ENCODE measurements around the gene CEP131.

Gene CEP131

DNA sequence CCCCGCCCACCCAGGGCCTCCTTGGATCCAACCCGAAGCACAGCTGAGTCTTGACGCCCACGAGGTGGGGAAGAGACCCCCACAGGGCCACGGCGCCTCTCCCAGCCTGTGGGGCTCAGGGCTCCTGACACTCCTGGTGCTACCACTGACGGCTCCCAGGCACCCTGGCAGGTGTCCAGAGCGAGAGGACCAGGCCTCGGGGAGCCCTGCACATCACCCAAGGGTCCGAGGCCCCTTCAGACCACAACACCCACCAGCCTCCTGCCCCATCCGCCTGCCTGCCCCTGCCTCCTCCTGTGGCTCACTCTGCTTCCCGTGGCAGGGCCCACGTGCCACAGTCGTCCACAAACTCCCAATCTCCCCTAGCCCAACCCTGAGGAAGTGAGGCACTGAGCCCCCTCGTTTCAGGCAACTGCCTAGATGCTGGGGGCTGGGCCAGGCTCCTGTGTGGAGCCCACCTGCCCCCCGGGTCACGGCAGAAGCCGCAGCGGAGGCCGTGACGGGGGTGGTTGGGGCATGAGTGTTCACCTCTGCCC is 28.5 kb downstream of the CEP131 start:
- DNase-seq (no peak), ATAC-seq (replicated peaks) (no peak)
- Mint-ChIP-seq H3K27ac (no peak overlapping the region), H3K4me3 (no peak overlapping the region), H3K36me3 (ENCODE audit: insufficient read depth) (peaks cover 5% of the 10 kb centered on the region), H3K27me3 (no peaks in the 10 kb centered on the region), H3K4me1 (ENCODE audit: low read depth in 2 of 2) (no peaks in the 10 kb centered on the region), H3K9me3 (no peaks in the 10 kb centered on the region)

DNA sequence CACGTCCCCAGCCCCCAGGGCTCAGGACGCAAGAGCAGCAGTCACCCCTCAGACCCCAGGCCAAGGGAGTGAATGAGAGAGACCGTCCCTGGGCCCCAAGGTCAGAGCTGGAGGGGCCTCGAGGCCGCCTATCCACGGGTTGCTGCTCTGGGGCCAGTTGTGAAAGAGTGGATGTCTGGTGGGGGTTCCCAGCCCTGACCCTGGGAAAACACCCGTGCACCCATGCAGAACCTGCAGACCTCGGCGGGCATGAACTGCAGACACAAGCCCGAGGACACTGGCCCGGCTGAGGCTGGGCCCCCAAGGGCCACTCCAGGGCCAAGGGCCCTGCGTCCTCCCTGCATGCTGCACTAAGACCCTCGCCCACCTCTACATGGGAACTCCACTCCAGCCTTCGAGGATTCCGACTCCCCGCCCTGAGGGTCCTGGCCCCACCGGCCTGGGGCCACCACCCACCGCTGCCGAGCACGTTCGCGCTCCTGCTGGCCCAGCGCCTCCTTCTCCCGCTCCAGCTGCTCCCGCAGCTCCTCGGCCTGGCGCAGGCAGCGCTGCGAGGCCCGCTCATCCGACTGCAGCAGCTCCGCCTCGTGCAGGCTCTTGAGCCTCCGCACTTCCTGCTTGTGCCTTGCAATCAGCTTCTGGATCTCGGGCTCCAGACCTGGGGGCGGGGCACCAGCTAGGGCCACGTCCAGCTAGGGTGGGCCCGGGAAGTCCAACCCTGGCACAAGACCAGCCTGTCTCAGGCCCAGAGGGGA is 29.1 kb downstream of the CEP131 start:
- Mint-ChIP-seq H3K36me3 (ENCODE audit: insufficient read depth) (peaks cover 5% of the 10 kb centered on the region), H3K9me3 (no peaks in the 10 kb centered on the region), H3K4me3 (no peak overlapping the region), H3K27ac (no peak overlapping the region), H3K4me1 (ENCODE audit: low read depth in 2 of 2) (no peaks in the 10 kb centered on the region), H3K27me3 (no peaks in the 10 kb centered on the region)
- DNase-seq (no peak), ATAC-seq (replicated peaks) (no peak)

GRCh38 chr17:81193051-81193410 is 29.7 kb downstream of the CEP131 start:
- no peaks in the 10 kb centered on the region for H3K4me1 Mint-ChIP-seq (ENCODE audit: low read depth in 2 of 2)
- DNase-seq (no peak), ATAC-seq (replicated peaks) (no peak)
- H3K27ac Mint-ChIP-seq, result no peak overlapping the region
- no peak overlapping the region for H3K4me3 Mint-ChIP-seq
- H3K36me3 Mint-ChIP-seq (ENCODE audit: insufficient read depth), result peaks cover 5% of the 10 kb centered on the region
- no peaks in the 10 kb centered on the region for H3K27me3 Mint-ChIP-seq
- H3K9me3 Mint-ChIP-seq, result no peaks in the 10 kb centered on the region

DNA sequence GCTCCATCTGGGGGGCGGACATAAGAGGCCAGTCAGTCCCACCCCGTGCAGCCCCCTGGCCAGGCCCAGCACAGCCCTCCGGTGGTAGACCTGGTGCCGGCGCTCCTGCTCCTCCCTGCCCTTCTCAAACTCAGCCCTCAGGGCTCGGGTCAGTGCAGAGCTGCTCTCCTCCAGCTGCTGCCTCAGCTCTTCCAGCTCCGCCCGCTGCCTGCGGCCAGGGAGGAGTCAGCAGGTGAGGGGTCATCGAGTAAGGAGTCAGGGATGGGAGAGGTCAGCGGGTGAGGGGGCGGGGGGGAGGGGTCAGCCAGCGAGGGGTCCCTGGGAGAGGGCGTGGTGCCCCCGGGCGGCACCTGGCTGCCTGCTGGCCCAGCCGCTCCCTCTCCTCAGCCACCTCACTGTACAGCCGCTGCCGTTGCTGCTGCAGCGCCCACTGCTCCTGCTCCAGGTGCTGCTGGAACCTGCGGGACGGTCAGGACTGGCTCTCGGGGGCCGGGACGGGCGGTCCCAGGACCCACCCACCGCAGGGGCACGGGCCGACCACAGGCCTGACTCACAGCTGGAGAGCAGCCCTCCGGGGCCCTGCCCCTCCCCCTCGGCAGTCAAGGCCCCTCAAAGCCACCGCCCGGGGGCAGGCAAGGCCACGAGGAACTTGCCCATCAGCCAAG is 30.2 kb downstream of the CEP131 start:
- ATAC-seq (replicated peaks) (no peak), DNase-seq (no peak)
- no peak overlapping the region for H3K4me3 Mint-ChIP-seq
- no peaks in the 10 kb centered on the region for H3K4me1 Mint-ChIP-seq (ENCODE audit: low read depth in 2 of 2)
- no peaks in the 10 kb centered on the region for H3K27me3 Mint-ChIP-seq
- no peak overlapping the region for H3K27ac Mint-ChIP-seq
- H3K36me3 Mint-ChIP-seq (ENCODE audit: insufficient read depth), result peaks cover 5% of the 10 kb centered on the region
- no peaks in the 10 kb centered on the region for H3K9me3 Mint-ChIP-seq

DNA sequence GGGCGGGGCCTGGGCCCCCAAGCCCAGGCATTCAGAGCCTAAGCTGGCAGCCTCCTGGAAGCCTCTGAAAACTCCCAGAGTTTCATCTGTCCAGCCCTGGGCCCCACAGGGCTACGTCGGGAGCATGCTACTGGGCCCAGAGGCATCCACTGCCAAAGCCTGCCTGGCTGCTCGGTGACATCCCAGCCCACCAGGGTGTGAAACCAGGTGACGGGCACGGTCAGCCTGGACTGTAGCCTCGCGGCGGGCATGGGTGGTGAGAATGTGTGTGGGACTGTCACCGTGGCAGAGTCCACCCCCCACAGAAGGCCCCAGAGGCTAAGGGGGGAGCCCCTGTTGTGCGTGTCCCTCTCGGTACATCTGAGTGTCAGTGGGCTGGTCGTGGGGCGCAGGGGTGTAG is 31.1 kb downstream of the CEP131 start:
- no peaks in the 10 kb centered on the region for H3K9me3 Mint-ChIP-seq
- H3K27me3 Mint-ChIP-seq, result no peaks in the 10 kb centered on the region
- no peak for DNase-seq
- H3K4me3 Mint-ChIP-seq, result no peak overlapping the region
- ATAC-seq (replicated peaks), result no peak
- H3K36me3 Mint-ChIP-seq (ENCODE audit: insufficient read depth), result peaks cover 5% of the 10 kb centered on the region
- no peak overlapping the region for H3K27ac Mint-ChIP-seq
- H3K4me1 Mint-ChIP-seq (ENCODE audit: low read depth in 2 of 2), result no peaks in the 10 kb centered on the region

GRCh38 chr17:81191116-81191515 is 31.6 kb downstream of the CEP131 start:
- ATAC-seq (replicated peaks) (no peak), DNase-seq (no peak)
- Mint-ChIP-seq H3K4me3 (no peak overlapping the region), H3K9me3 (no peaks in the 10 kb centered on the region), H3K27me3 (no peaks in the 10 kb centered on the region), H3K27ac (no peak overlapping the region), H3K36me3 (ENCODE audit: insufficient read depth) (peaks cover 5% of the 10 kb centered on the region), H3K4me1 (ENCODE audit: low read depth in 2 of 2) (no peaks in the 10 kb centered on the region)

DNA sequence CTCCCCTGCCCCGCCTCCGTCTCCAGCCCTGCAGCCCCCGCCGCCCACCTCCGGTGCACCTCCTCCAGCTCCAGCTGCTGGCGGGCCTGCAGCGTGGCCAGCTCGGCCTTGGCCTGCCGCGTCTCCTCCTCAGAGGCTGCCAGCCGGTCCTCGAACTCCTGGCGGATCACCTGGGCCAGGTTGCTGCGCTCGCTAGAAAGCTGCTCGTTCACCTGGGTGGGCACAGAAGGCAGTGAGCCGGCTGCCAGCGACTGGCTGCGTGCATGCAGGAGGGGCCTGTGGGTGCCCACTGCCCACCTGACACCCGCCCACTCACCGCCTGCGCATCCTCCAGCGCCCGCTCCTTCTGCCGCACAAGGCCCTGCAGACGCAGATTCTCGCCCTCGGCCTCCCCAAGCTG is 32.2 kb downstream of the CEP131 start:
- Mint-ChIP-seq H3K27me3 (no peaks in the 10 kb centered on the region), H3K9me3 (no peaks in the 10 kb centered on the region), H3K4me1 (ENCODE audit: low read depth in 2 of 2) (no peaks in the 10 kb centered on the region), H3K27ac (no peak overlapping the region), H3K36me3 (ENCODE audit: insufficient read depth) (peaks cover 5% of the 10 kb centered on the region), H3K4me3 (no peak overlapping the region)
- ATAC-seq (replicated peaks), result no peak
- no peak for DNase-seq

GRCh38 chr17:81189670-81190530 is 32.9 kb downstream of the CEP131 start:
- H3K27me3 Mint-ChIP-seq, result no peaks in the 10 kb centered on the region
- no peaks in the 10 kb centered on the region for H3K9me3 Mint-ChIP-seq
- DNase-seq (no peak), ATAC-seq (replicated peaks) (no peak)
- H3K36me3 Mint-ChIP-seq (ENCODE audit: insufficient read depth), result peaks cover 7% of the 10 kb centered on the region
- H3K4me1 Mint-ChIP-seq (ENCODE audit: low read depth in 2 of 2), result no peaks in the 10 kb centered on the region
- H3K4me3 Mint-ChIP-seq, result no peak overlapping the region
- H3K27ac Mint-ChIP-seq, result no peak overlapping the region

GRCh38 chr17:81189016-81189415 is 33.7 kb downstream of the CEP131 start:
- Mint-ChIP-seq H3K27me3 (peaks cover 0 to 7% of the 10 kb centered on the region in 2 donors), H3K9me3 (no peaks in the 10 kb centered on the region), H3K4me1 (ENCODE audit: low read depth in 2 of 2) (no peaks in the 10 kb centered on the region), H3K27ac (no peak overlapping the region), H3K36me3 (ENCODE audit: insufficient read depth) (peaks cover 3% of the 10 kb centered on the region), H3K4me3 (no peak overlapping the region)
- DNase-seq (no peak), ATAC-seq (replicated peaks) (no peak)

DNA sequence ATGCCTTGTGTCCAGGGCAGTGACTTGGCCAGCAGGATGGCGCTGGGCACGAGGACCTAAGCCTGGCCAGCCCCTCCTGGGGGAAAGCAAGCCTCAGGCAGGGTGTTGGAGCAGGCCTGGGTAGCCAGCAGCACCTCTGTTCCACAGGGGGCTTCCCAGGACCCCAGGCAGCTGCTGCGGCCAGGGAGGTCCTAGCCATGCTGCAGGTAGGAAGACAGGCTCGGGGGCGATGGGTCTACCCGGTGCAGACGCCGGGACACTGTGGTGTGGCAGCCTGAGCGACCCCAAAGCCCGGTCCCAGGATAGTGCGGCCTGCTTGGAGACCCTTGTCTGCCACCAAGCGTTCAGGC is 34.3 kb downstream of the CEP131 start:
- no peaks in the 10 kb centered on the region for H3K9me3 Mint-ChIP-seq
- DNase-seq (no peak), ATAC-seq (replicated peaks) (no peak)
- H3K27ac Mint-ChIP-seq, result no peak overlapping the region
- no peak overlapping the region for H3K4me3 Mint-ChIP-seq
- H3K36me3 Mint-ChIP-seq (ENCODE audit: insufficient read depth), result peaks cover 2% of the 10 kb centered on the region
- no peaks in the 10 kb centered on the region for H3K4me1 Mint-ChIP-seq (ENCODE audit: low read depth in 2 of 2)
- H3K27me3 Mint-ChIP-seq, result peaks cover 0 to 10% of the 10 kb centered on the region in 2 donors

GRCh38 chr17:81187586-81188490 is 34.9 kb downstream of the CEP131 start:
- ATAC-seq (replicated peaks) (no peak), DNase-seq (no peak)
- no peaks in the 10 kb centered on the region for H3K4me1 Mint-ChIP-seq (ENCODE audit: low read depth in 2 of 2)
- H3K36me3 Mint-ChIP-seq (ENCODE audit: insufficient read depth), result peaks cover 2% of the 10 kb centered on the region
- no peaks in the 10 kb centered on the region for H3K9me3 Mint-ChIP-seq
- H3K4me3 Mint-ChIP-seq, result no peak overlapping the region
- H3K27me3 Mint-ChIP-seq, result peaks cover 0 to 10% of the 10 kb centered on the region in 2 donors
- no peak overlapping the region for H3K27ac Mint-ChIP-seq

DNA sequence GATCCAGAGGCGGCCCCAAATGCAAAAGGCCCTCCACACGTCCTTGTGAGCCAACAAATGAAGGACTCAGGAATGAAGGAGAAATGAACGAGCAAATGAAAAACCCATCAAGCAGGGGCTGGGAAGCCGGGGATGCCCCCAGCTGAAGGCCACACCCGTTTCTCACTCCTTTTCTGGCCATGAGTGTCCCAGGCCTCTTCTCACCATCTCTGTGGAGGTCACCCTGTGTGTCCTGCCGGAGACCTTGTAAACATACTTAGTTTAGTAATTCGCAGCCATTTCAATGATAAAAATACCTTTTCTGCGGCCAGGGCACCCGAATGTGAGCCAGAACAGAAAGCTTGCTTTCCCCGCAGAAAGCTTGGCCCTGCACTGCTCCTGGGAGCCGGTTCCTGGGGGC is 35.6 kb downstream of the CEP131 start:
- H3K4me1 Mint-ChIP-seq (ENCODE audit: low read depth in 2 of 2), result no peaks in the 10 kb centered on the region
- H3K27me3 Mint-ChIP-seq, result peaks cover 0 to 10% of the 10 kb centered on the region in 2 donors
- no peak overlapping the region for H3K27ac Mint-ChIP-seq
- ATAC-seq (replicated peaks), result no peak
- no peak overlapping the region for H3K4me3 Mint-ChIP-seq
- H3K36me3 Mint-ChIP-seq (ENCODE audit: insufficient read depth), result peaks cover 2% of the 10 kb centered on the region
- DNase-seq, result no peak
- H3K9me3 Mint-ChIP-seq, result no peaks in the 10 kb centered on the region

- no peak for ATAC-seq (replicated peaks)
- Mint-ChIP-seq H3K4me1 (ENCODE audit: low read depth in 2 of 2) (no peaks in the 10 kb centered on the region), H3K4me3 (no peak overlapping the region), H3K27me3 (peaks cover 0 to 10% of the 10 kb centered on the region in 2 donors), H3K9me3 (no peaks in the 10 kb centered on the region), H3K36me3 (ENCODE audit: insufficient read depth) (peaks cover 2% of the 10 kb centered on the region), H3K27ac (no peak overlapping the region)
- no peak for DNase-seq
Measured at GRCh38 chr17:81186203-81186602, 36.6 kb downstream of the CEP131 start.
